AG09309 (cell line): ENCODE results near the gene KISS1.

ENCODE experiments used
- DNase-seq: peaks from one replicate; pipeline ENCODE4 v3.0.0-alpha.2; 2010; ENCODE audit warnings: low read depth
- H3K4me3 ChIP-seq: 2 replicates; pipeline ENCODE4 v1.5.1; 2011; ENCODE audit warnings: mild to moderate bottlenecking, low read depth, low read length, moderate library complexity; ENCODE audit not compliant: control insufficient read depth
- TF ChIP-seq, protein P1 (sequence below): IDR thresholded peaks from 2 replicates; pipeline ENCODE4 v1.5.1; 2011; ENCODE audit warnings: mild to moderate bottlenecking, low read depth, low read length, inconsistent platforms; ENCODE audit not compliant: insufficient read depth, control insufficient read depth; ENCODE audit errors: missing control alignments

The KISS1 gene

DNA sequence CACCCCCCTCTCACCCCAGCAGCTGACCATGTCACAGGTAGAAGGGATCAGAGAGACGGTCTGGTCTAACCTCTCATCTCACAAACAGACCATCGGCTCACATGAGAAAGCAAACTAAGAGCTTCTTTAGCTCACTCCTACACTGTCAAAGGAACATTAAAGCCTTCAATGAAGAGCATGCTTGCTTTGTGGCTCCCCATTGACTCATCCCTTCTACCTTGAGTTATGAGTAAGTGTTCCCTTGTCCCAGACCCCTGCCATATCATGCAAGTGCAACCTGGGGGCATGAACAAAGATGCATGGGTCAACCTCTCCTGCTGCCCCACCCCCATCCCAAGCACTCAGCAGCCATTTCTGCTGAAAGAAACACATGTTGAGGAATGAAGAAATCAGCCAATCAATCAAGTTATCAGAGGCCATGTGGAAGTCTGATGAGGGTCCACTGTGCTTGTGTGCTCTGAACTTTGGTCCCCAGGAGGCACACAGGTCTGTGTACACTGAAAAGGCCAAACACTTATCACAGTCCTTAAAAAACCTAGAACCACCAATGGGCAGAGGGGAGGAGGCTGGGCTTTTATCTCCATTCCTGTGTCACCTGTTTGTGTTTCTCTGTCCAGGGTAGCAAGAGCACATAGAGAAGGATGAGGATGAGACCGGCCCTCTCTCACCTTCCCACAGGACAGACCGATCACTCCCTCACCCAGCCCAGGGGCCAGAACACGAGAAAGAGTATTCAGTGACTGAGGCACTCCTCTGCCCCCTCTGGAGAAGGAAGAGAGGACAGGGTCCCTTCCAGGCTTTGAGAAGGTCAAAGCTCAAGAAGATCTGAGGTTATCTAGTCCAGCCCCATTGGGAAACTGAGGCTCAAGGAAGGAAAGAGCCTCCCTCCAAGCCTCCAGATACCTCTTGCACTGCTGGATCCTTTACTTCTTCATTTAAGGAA is 54.0 kb downstream of the KISS1 start:
- H3K4me3 ChIP-seq: no peak overlapping the region
- no peak for DNase-seq
- TF ChIP-seq, protein P1, sequence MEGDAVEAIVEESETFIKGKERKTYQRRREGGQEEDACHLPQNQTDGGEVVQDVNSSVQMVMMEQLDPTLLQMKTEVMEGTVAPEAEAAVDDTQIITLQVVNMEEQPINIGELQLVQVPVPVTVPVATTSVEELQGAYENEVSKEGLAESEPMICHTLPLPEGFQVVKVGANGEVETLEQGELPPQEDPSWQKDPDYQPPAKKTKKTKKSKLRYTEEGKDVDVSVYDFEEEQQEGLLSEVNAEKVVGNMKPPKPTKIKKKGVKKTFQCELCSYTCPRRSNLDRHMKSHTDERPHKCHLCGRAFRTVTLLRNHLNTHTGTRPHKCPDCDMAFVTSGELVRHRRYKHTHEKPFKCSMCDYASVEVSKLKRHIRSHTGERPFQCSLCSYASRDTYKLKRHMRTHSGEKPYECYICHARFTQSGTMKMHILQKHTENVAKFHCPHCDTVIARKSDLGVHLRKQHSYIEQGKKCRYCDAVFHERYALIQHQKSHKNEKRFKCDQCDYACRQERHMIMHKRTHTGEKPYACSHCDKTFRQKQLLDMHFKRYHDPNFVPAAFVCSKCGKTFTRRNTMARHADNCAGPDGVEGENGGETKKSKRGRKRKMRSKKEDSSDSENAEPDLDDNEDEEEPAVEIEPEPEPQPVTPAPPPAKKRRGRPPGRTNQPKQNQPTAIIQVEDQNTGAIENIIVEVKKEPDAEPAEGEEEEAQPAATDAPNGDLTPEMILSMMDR: no peak

DNA sequence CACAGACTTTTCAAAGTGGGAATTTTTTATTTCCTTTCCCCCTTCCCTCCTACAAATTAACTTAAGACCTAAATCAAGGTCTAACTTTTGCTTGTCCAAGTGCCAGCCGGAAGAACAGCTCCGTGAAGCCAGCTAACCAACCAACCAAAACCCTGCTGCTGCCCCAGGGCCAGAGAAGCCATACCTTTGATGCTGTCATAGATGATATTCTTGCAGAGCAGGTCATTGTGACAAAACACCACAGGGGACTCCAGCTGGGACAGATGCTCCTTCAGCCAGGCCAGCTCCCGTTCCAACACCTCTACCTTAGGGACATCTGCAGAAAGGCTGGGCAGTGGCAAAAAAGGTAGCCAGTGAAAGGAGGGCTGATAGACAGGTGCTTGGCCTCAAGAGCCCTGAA is 55.2 kb downstream of the KISS1 start:
- TF ChIP-seq, protein P1: no peak
- DNase-seq: no peak
- H3K4me3 ChIP-seq: no peak overlapping the region
